Loucy (cell line): ENCODE data around the gene CYTH1.

Experiments used
- CTCF ChIP-seq: fragments of 200-600 bp; sonication (generic); conservative IDR thresholded peaks from 2 replicates; pipeline ENCODE4 v1.5.1; 2014; ENCODE audit warnings: mild to moderate bottlenecking, antibody characterized with exemption, low read length
- EZH2phosphoT487 ChIP-seq: fragments of 200-600 bp; IDR thresholded peaks from 2 replicates; pipeline ENCODE4 v1.6.1; 2018; ENCODE audit warnings: antibody characterized with exemption, mild to moderate bottlenecking, moderate library complexity, borderline replicate concordance

- no peak for TF ChIP-seq EZH2phosphoT487
- TF ChIP-seq CTCF = no peak
These were observed 106.2 kb downstream of the CYTH1 start for GRCh38 chr17:78675836-78676235.
